Lower lobe of right lung (tissue), 2 donors: Measurements from ENCODE around the gene ZNF304. TPM values are rescaled to one million over a fixed set of nuclear protein-coding genes. Genes with fewer than 3 reads are reported as not detected.
"Not testable (repeated sequence)": the region's sequence is repeated elsewhere in the genome, so short reads cannot be mapped to it uniquely, and the experiment has no call there.

ENCODE experiments used
- ATAC-seq, 2 donors: fragments of 200-7000 bp; cut with Tn5 transposase; one replicate each; pipeline ENCODE4 v1.9.1; 2020 to 2022; ENCODE audit warnings: mild to moderate bottlenecking in 2 of 2, moderate library complexity in 2 of 2
- DNase-seq: peaks from one replicate; pipeline ENCODE4 v3.0.0-alpha.2; 2020
- H3K27ac ChIP-seq: fragments of 200-600 bp; one replicate; pipeline ENCODE4 v1.8.0; 2022
- H3K27me3 ChIP-seq: fragments of 200-600 bp; one replicate; pipeline ENCODE4 v1.8.0; 2022; ENCODE audit warnings: low read depth
- H3K36me3 ChIP-seq: fragments of 200-600 bp; one replicate; pipeline ENCODE4 v1.8.0; 2022; ENCODE audit warnings: mild to moderate bottlenecking
- H3K4me1 ChIP-seq: fragments of 200-600 bp; one replicate; pipeline ENCODE4 v1.8.0; 2022
- H3K4me3 ChIP-seq: fragments of 200-600 bp; one replicate; pipeline ENCODE4 v1.8.0; 2022; ENCODE audit warnings: mild to moderate bottlenecking
- H3K9me3 ChIP-seq: fragments of 200-600 bp; one replicate; pipeline ENCODE4 v1.8.0; 2022
- CTCF ChIP-seq: fragments of 200-600 bp; IDR thresholded peaks from one replicate; pipeline ENCODE4 v1.8.0; 2022; ENCODE audit warnings: antibody characterized with exemption, mild to moderate bottlenecking
- intact Hi-C: fragments of 100-400 bp; cut with DNase I; formaldehyde crosslinking; loops from one replicate; pipeline ENCODE4 v1.11.0; 2022
- total RNA-seq: library from RNA; stranded (reverse); fragmentation: NEBNext Ultra II Directional; extraction: Animal tissue kit (Norgen Biotek cat#: 25700); gene quantifications from one replicate; pipeline ENCODE4 v1.2.1, GENCODE V29; 2021
- donor health status: DM: no; HTN: yes; CAD: no; lungs with severe emphysema.

Gene ZNF304
- total RNA-seq, 1 donor from 2014 or later, result 7.4 TPM

- no peak for TF ChIP-seq CTCF
- Histone ChIP-seq H3K9me3 (peaks cover 31% of the 10 kb centered on the region), H3K27me3 (no peaks in the 10 kb centered on the region), H3K4me3 (peak overlapping the region; percentile 83), H3K4me1 (peaks cover 15% of the 10 kb centered on the region), H3K36me3 (peaks cover 7% of the 10 kb centered on the region), H3K27ac (peak overlapping the region; percentile 91)
- ATAC-seq (no peak), DNase-seq (no peak)
- intact Hi-C loops, result no loop called here
Observed at GRCh38 chr19:57362419-57362818, 11.3 kb downstream of the ZNF304 start.

GRCh38 chr19:57362997-57363687, 12.1 kb downstream of the ZNF304 start, which contains the start of the genes TRAPPC2B and ZNF547:
Gene TRAPPC2B, plus strand, starts transcription at chr19:57363551. Its CDS starts 1,283 bp downstream, at chr19:57364834.
Gene ZNF547, plus strand, starts transcription at chr19:57363551. Its CDS starts 5,005 bp downstream, at chr19:57368556.
- Histone ChIP-seq H3K27me3 (no peaks in the 10 kb centered on the region), H3K4me1 (peaks cover 15% of the 10 kb centered on the region), H3K27ac (peak within 1 kb of the TSS; percentile 91), H3K4me3 (peak within 1 kb of the TSS; percentile 83), H3K9me3 (peaks cover 24% of the 10 kb centered on the region), H3K36me3 (no peaks in the 10 kb centered on the region)
- ATAC-seq (peak; percentile 99), DNase-seq (peak; percentile 99)
- no peak for TF ChIP-seq CTCF
- intact Hi-C loops, result no loop called here

- H3K9me3 ChIP-seq, result peaks cover 19% of the 10 kb centered on the region
- DNase-seq, result no peak
- H3K4me3 ChIP-seq, result peak overlapping the region; percentile 83
- ATAC-seq, result peak; percentile 5 to 30
- intact Hi-C loops, result no loop called here
- peaks cover 15% of the 10 kb centered on the region for H3K4me1 ChIP-seq
- peak overlapping the region; percentile 91 for H3K27ac ChIP-seq
- H3K36me3 ChIP-seq, result no peaks in the 10 kb centered on the region
- H3K27me3 ChIP-seq, result no peaks in the 10 kb centered on the region
- no peak for TF ChIP-seq CTCF
Observed at GRCh38 chr19:57363688-57364181, 12.7 kb downstream of the ZNF304 start.

GRCh38 chr19:57366776-57367175, 15.7 kb downstream of the ZNF304 start:
- Histone ChIP-seq H3K4me3 (no peak overlapping the region), H3K9me3 (peaks cover 9% of the 10 kb centered on the region), H3K4me1 (peaks cover 15% of the 10 kb centered on the region), H3K27me3 (no peaks in the 10 kb centered on the region), H3K36me3 (peaks cover 1% of the 10 kb centered on the region), H3K27ac (no peak overlapping the region)
- DNase-seq (no peak), ATAC-seq (no peak)
- intact Hi-C loops, result no loop called here
- TF ChIP-seq CTCF, result no peak

GRCh38 chr19:57374179-57374578, 23.1 kb downstream of the ZNF304 start:
- ATAC-seq (no peak), DNase-seq (no peak)
- no peak overlapping the region for H3K4me3 ChIP-seq
- no peaks in the 10 kb centered on the region for H3K4me1 ChIP-seq
- no peaks in the 10 kb centered on the region for H3K27me3 ChIP-seq
- no peak overlapping the region for H3K27ac ChIP-seq
- peaks cover 49% of the 10 kb centered on the region for H3K9me3 ChIP-seq
- intact Hi-C loops, result no loop called here
- peaks cover 51% of the 10 kb centered on the region for H3K36me3 ChIP-seq
- no peak for TF ChIP-seq CTCF

GRCh38 chr19:57374647-57375046, 23.6 kb downstream of the ZNF304 start:
- DNase-seq, H3K27ac ChIP-seq, H3K4me3 ChIP-seq, H3K27me3 ChIP-seq, intact Hi-C loops, ATAC-seq, H3K4me1 ChIP-seq: not testable (repeated sequence)
- Histone ChIP-seq H3K9me3 (peaks cover 54% of the 10 kb centered on the region), H3K36me3 (peaks cover 51% of the 10 kb centered on the region)
